Mesodermal cell (in vitro differentiated cells): Measurements from ENCODE around the gene NR4A1.

ENCODE experiments used
- H3K27ac ChIP-seq: 2 replicates; pipeline ENCODE4 v1.7.0; 2013; ENCODE audit warnings: mild to moderate bottlenecking, low read depth, low read length, moderate library complexity; ENCODE audit not compliant: severe bottlenecking
- H3K36me3 ChIP-seq: 2 replicates; pipeline ENCODE4 v1.7.1; 2013; ENCODE audit warnings: mild to moderate bottlenecking, low read length, moderate library complexity; ENCODE audit not compliant: control insufficient read depth, insufficient read depth
- H3K4me1 ChIP-seq: one replicate; pipeline ENCODE4 v1.7.1; 2013; ENCODE audit warnings: mild to moderate bottlenecking, low read length; ENCODE audit not compliant: insufficient read depth, control insufficient read depth, poor library complexity, severe bottlenecking
- H3K4me3 ChIP-seq: 2 replicates; pipeline ENCODE4 v1.7.0; 2013; ENCODE audit warnings: low read length, control low read depth, mild to moderate bottlenecking; ENCODE audit not compliant: insufficient read depth, poor library complexity, severe bottlenecking; ENCODE audit errors: extremely low read depth
- H3K9me3 ChIP-seq: 2 replicates; pipeline ENCODE4 v1.7.1; 2013; ENCODE audit warnings: mild to moderate bottlenecking, low read length, moderate library complexity; ENCODE audit not compliant: control insufficient read depth
- WGBS, 2 experiments: methylation state at CpG; one replicate each; pipeline ENCODE4 v1.1.5; 2013; ENCODE audit warnings: missing lambda C conversion rate in 2 of 2; ENCODE audit not compliant: insufficient coverage in 2 of 2; 5-methylcytosine and 5-hydroxymethylcytosine counted together

NR4A1 gene

GRCh38 chr12:52020539-52021336 lies 30.5 kb upstream of the NR4A1 start:
- Histone ChIP-seq H3K36me3 (peaks cover under 1% of the 10 kb centered on the region), H3K27ac (no peak overlapping the region), H3K9me3 (no peaks in the 10 kb centered on the region), H3K4me3 (no peak overlapping the region), H3K4me1 (peaks cover 13% of the 10 kb centered on the region)
- WGBS, 2 experiments: 8% methylated on average over 6 of the region's 9 CpGs

GRCh38 chr12:52022841-52023181 lies 28.4 kb upstream of the NR4A1 start:
- 10 to 19% methylated on average over 9 to 14 of the region's 14 CpGs for WGBS, 2 experiments
- Histone ChIP-seq H3K4me3 (peak overlapping the region; percentile 51), H3K27ac (no peak overlapping the region), H3K4me1 (peaks cover 27% of the 10 kb centered on the region), H3K36me3 (no peaks in the 10 kb centered on the region), H3K9me3 (no peaks in the 10 kb centered on the region)

- Histone ChIP-seq H3K9me3 (no peaks in the 10 kb centered on the region), H3K4me3 (peak overlapping the region; percentile 51), H3K4me1 (peaks cover 27% of the 10 kb centered on the region), H3K36me3 (no peaks in the 10 kb centered on the region), H3K27ac (peak overlapping the region; percentile 33)
- WGBS, 2 experiments: 1% methylated on average over 49 to 55 of the region's 70 CpGs
Observed at GRCh38 chr12:52023182-52023975, 27.9 kb upstream of the NR4A1 start.

- peaks cover 27% of the 10 kb centered on the region for H3K4me1 ChIP-seq
- H3K27ac ChIP-seq: peak overlapping the region; percentile 33
- no peaks in the 10 kb centered on the region for H3K36me3 ChIP-seq
- H3K4me3 ChIP-seq: peak overlapping the region; percentile 51
- H3K9me3 ChIP-seq: no peaks in the 10 kb centered on the region
- 31 to 33% methylated on average over 10 to 11 of the region's 20 CpGs for WGBS, 2 experiments
Observed at GRCh38 chr12:52023976-52024688, 27.1 kb upstream of the NR4A1 start.

- H3K4me3 ChIP-seq: no peak overlapping the region
- 89 to 93% methylated on average over 12 to 15 of the region's 15 CpGs for WGBS, 2 experiments
- H3K36me3 ChIP-seq: no peaks in the 10 kb centered on the region
- H3K27ac ChIP-seq: no peak overlapping the region
- H3K9me3 ChIP-seq: no peaks in the 10 kb centered on the region
- peaks cover 32% of the 10 kb centered on the region for H3K4me1 ChIP-seq
Observed at GRCh38 chr12:52024845-52025230, 26.4 kb upstream of the NR4A1 start.

GRCh38 chr12:52026263-52026662 lies 25.0 kb upstream of the NR4A1 start:
- 86 to 95% methylated on average over 4 of the region's 5 CpGs for WGBS, 2 experiments
- Histone ChIP-seq H3K9me3 (no peaks in the 10 kb centered on the region), H3K27ac (no peak overlapping the region), H3K36me3 (no peaks in the 10 kb centered on the region), H3K4me1 (peaks cover 36% of the 10 kb centered on the region), H3K4me3 (no peak overlapping the region)

- no peaks in the 10 kb centered on the region for H3K9me3 ChIP-seq
- WGBS, 2 experiments: 70 to 75% methylated on average over 9 to 11 of the region's 12 CpGs
- H3K27ac ChIP-seq: no peak overlapping the region
- H3K4me1 ChIP-seq: peaks cover 36% of the 10 kb centered on the region
- H3K36me3 ChIP-seq: no peaks in the 10 kb centered on the region
- H3K4me3 ChIP-seq: no peak overlapping the region
Observed at GRCh38 chr12:52027085-52027843, 24.0 kb upstream of the NR4A1 start.

GRCh38 chr12:52029685-52030084 lies 21.6 kb upstream of the NR4A1 start:
- H3K4me1 ChIP-seq: peaks cover 37% of the 10 kb centered on the region
- H3K36me3 ChIP-seq: no peaks in the 10 kb centered on the region
- 5 to 16% methylated on average over 3 to 4 of the region's 4 CpGs for WGBS, 2 experiments
- H3K27ac ChIP-seq: peak overlapping the region; percentile 29
- no peak overlapping the region for H3K4me3 ChIP-seq
- H3K9me3 ChIP-seq: no peaks in the 10 kb centered on the region

GRCh38 chr12:52032446-52032803 lies 18.8 kb upstream of the NR4A1 start:
- Histone ChIP-seq H3K4me3 (peak overlapping the region; percentile 8), H3K27ac (peak overlapping the region; percentile 69), H3K36me3 (no peaks in the 10 kb centered on the region), H3K4me1 (peaks cover 39% of the 10 kb centered on the region), H3K9me3 (no peaks in the 10 kb centered on the region)
- 21 to 31% methylated on average over 2 to 3 of the region's 5 CpGs for WGBS, 2 experiments

- Histone ChIP-seq H3K4me1 (peaks cover 39% of the 10 kb centered on the region), H3K27ac (peak overlapping the region; percentile 95), H3K9me3 (no peaks in the 10 kb centered on the region), H3K4me3 (peak overlapping the region; percentile 8), H3K36me3 (no peaks in the 10 kb centered on the region)
- WGBS, 2 experiments: 2 to 4% methylated on average over 40 to 44 of the region's 48 CpGs
Observed at GRCh38 chr12:52032804-52033445, 18.3 kb upstream of the NR4A1 start.
